ENCODE data around the gene ARFGAP2.

ARFGAP2 gene

GRCh38 chr11:47187723-47188122 is 11.0 kb upstream of the ARFGAP2 start:
- peak; percentile 24 for DNase-seq (ENCODE audit: low read depth, low spot score)

DNA sequence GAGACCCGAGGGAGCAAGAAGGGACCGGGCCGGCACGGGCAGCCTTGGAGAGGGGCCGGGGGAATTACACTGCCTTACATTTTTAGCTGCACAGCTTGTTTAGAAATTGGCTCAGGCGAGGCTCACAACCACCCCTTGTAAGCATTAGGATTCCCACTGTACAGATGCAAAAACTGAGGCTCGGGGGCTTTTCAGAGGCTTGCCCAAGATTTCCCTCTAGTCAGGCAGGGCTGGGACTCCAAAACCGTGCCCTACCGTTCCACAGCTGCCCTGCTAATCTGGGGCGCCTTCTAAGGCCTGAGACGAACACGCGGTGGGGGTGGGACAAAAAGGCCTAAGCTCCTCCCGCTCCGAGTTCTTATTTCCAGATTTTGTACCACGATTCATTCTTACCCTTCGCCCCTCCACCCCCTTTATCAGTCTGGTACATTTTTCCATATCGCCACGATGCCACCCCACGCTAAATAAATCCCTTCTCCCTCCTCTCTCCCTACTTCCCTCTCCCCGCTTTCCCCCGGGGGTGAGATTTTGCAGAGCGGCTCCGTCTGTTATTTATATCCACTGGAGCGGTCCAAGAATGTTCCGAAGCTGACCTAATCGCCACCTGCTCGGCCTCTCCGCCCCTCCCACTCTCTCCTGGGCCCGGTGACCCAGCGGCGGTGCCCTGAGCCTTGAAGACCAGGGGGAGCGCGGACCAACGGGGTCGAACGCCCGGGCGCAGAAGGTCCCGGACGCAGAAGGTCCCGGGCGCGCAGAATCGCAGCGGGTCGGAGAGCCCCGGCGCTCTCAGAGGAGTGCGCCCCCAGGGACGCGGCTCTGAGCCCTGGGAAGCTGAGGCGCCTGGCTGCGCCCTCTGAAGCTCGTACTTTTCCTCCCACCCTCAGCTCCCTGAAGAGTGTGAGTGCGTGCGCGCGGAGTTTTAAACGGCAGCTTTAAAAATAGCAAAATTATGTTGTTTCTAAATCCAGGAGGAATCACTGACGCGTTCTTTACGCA is 10.3 kb upstream of the ARFGAP2 start:
- DNase-seq (ENCODE audit: low read depth, low spot score): peak; percentile 70

- DNase-seq (ENCODE audit: low read depth, low spot score): peak; percentile 81
Observed at GRCh38 chr11:47186076-47186699, 9.5 kb upstream of the ARFGAP2 start, which contains the start of gene PACSIN3. Gene PACSIN3 (minus strand): TSS chr11:47186434. CDS start chr11:47182727, 3,707 bp downstream.

GRCh38 chr11:47185305-47186075 is 8.8 kb upstream of the ARFGAP2 start:
- DNase-seq (ENCODE audit: low read depth, low spot score): peak; percentile 90

GRCh38 chr11:47184711-47185304 is 8.1 kb upstream of the ARFGAP2 start:
- peak; percentile 51 for DNase-seq (ENCODE audit: low read depth, low spot score)

DNA sequence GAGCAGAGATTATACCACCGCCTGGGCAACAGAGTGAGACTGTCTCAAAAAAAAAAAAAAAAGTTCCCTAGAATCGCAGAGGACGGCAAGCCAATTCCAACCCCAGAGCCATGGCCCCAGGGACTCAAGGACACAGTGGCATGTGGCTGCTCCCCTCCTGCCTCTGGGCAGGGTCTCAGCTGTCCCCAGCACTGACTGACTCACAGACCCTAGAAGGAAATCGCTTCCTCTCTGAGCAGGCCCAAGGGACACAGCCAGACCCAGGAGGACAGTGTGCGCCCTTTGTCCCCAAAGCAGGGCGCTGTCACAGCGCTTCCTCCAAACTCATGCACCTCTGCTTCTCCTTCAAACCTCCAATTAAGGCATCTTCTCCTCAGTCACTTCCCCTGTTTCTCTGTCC is 7.3 kb upstream of the ARFGAP2 start:
- no peak for DNase-seq (ENCODE audit: low read depth, low spot score)

- DNase-seq (ENCODE audit: low read depth, low spot score): no peak
Observed at GRCh38 chr11:47183031-47183856, 6.6 kb upstream of the ARFGAP2 start.

- DNase-seq (ENCODE audit: low read depth, low spot score): no peak
Observed at GRCh38 chr11:47182380-47182779, 5.7 kb upstream of the ARFGAP2 start.

- no peak for DNase-seq (ENCODE audit: low read depth, low spot score)
Observed at GRCh38 chr11:47181271-47181670, 4.6 kb upstream of the ARFGAP2 start.

DNA sequence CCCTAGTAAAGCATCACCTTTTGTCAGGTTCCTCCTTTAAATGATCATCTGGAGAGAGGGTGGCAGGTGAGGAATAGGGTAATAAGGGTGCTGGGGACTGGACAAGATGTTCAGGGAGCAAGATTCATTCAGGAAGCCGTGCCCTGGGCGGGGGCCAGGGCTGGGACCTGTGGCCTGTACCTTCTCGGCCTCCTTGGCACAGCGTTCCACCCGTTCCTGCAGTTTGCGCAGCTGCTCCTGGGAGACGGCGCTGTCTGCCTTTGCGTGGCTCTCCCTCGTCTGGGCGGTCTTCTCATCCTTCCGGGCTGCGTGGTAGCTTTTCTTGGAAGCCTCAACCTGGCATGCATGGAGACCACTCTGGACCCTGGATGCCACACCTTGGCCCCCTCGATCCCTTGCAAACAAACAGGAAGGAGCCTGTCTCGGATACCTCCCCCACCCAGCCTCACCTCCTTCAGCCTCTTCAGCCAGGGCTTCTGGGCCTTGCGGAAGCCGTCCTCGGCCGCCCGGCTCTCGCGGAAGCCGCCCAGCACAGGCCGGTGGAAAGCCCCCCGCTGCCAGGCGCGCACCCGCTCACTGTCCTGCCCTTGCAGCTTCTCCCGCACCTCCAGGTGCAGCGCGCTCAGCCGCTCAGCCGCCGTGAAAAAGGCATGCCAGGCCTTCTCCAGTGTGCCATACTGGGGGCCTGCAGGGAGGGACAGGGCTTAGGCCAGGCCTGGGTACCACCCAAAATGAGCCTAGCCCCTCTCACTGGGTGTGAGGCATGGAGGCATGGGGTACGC is 3.5 kb upstream of the ARFGAP2 start:
- DNase-seq (ENCODE audit: low read depth, low spot score): no peak

DNA sequence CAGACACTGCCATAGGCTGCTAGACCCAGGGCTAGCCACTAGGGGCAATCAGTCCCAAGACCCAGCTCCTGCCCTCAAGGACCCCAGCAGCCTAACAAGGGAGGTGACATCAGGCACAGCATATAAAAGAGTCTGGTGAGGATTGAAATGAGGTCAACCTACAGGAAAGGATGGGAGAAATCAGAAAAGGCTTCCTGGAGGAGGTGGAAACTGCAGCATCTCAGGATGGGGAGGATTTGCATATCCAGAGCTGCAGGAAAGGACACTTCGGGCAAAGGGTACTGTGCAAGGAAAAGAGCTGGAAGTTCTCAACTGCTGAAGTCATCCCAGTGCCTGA is 2.9 kb upstream of the ARFGAP2 start:
- DNase-seq (ENCODE audit: low read depth, low spot score): no peak

DNA sequence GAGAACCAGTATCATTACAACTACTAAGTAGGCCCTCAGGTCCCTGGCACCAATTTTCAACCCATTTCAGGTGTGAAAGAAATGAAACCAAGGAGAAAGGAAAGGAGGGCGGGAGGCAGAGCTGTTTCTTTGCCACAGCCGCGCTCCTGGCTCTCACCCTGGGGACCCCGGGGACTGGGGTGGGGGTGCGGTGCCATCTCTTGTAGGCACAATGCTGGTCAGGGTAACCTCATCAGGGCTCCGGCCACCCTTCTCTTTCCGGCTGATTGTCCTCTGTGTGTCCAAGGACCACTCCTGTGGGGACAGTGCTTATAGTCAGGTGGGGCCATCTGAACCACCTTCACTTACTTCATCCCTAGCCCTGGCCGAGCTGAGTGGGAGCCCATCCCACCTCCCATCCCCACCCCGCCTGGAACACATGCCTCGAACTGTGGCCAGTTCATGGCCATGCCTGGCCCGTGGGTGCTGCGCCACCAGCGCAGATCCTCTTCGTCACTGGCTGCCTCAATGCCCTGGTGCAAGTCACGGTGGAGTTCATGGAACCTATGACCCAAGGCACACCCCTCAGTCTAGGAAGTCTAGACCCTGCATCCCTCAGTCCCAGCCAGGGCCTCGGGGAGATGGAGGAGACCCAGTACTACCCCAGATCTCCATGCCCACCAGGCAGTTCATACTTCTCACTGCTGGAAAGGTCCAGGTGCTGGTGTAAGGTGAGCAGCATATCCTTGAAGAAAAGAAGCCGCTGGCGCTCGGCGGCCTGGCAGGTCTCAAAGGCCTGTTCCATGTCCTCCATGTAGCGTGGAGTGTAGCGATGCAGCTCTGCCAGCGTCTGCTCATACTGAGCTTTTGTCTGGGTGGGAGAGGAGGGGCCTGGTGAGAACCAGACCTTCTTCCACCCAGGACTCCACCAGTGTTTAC is 2.3 kb upstream of the ARFGAP2 start:
- no peak for DNase-seq (ENCODE audit: low read depth, low spot score)

DNA sequence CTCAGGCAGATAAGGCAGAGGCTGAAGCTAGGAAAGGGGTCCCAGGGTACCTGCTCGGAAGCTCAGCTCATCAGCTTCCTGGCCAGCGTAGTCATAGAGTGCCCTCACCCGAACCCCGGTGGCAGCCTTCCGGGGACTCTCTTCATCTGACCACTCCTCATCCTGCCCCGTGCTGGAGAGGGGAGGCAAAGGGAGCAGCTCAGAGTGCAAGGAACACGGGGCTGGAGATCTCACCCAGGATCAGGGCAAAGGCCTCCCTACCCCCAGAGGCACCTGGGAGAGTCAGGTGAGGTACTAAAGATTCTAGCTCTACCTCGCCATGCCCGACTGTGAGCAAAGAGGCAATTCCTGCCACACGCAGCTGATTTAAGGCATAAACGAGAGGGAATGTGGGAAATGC is 1.6 kb upstream of the ARFGAP2 start:
- no peak for DNase-seq (ENCODE audit: low read depth, low spot score)

- no peak for DNase-seq (ENCODE audit: low read depth, low spot score)
Observed at GRCh38 chr11:47177846-47178245, 1.2 kb upstream of the ARFGAP2 start.

DNA sequence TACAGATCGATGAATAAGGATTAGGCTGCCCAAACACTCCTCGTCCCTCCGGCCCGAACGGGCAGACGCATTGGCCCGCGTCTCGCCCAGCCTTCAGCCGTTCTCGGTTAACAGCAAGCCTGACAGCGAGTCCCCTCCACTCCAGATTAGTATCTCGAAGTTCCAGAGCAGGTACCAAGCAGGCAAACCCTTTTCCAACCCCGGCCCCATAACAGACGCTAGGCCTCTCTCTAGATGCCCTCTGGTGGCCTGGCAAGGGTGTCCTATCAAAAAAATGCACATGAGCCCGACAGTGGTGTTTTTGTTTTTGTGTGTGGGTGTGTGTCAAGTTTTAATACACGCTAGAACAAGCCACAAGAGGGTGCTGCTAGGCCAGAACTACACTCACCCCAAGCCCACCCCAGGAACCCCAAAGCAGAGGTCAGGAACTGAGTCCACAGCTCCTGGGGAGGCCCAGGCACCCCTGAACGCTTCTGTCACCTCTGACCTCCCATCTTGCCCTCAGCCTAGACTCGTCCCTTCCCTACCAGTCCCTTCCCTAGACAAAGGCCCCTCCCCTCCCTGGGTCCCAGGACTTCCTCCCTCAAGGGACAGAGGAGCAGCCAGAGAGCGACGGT is 658 bp upstream of the ARFGAP2 start:
- peak; percentile 82 for DNase-seq (ENCODE audit: low read depth, low spot score)

DNA sequence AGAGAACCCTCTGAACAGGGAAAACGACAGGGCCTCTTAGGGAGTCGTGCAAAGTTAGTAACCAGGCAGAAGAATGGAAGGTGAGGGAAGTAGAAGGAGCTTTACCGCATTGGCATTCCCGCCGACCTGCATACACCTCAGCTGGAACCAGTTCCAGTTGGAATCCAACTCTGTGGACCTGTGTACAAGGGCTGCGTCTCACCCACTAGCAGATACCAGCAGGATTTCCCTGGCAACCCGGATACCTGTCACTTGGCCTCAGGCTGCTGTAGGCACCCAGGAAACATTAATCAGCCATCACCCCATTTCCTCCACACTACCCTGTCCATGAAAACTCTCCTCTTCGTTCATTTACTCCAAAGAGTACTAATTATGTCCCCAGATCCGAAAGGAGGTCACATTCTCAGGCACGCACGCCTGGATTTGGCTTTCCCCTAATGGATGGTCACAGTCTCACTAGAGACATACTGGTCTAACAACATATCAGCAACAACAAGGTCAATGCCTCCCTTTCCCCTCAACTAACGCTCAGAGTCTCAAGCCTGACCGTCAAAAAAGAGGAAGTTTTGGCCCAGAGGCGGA is 842 bp downstream of the ARFGAP2 start:
- no peak for DNase-seq (ENCODE audit: low read depth, low spot score)

DNA sequence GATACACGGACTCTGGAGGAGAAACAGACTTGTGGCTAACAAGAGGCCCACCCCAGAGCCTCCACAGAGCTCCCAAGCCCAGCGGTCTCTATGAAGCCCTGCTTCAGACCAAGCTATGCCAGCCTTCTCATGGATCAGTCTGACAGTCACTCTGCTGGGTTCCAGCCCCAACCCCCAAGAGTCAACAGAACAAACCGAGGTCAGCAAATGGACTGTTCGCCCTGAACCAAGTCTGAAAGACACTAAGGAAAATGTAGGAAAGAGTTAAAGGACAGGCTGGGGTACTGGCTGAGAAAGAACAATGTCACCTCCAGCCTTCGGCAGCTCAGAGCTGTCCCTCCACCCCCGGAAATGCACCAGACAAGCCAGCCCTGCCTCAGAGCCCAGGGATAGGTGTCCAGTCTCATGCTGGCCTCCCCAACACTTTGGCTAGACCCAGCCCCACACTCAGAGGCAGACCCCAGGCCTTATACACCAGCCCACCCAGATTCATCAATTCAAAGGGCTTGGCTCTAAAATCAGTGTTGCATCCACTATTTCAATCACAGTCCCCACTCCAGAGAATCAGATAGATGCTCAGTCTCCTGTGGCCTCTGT is 3.8 kb downstream of the ARFGAP2 start:
- DNase-seq (ENCODE audit: low read depth, low spot score): no peak

GRCh38 chr11:47171856-47172255 is 4.8 kb downstream of the ARFGAP2 start:
- no peak for DNase-seq (ENCODE audit: low read depth, low spot score)

Measured in astrocyte of the hippocampus (primary cell).